ENCODE data around the gene PHF1. TPM values are rescaled to one million over a fixed set of nuclear protein-coding genes. Genes with fewer than 3 reads are reported as not detected.

The PHF1 gene
- total and polyA plus RNA-seq, 2 of the 13 experiments (the other 11 are each of a cell fraction or from before 2014, with no cell fraction given): 25.4 to 61.9 TPM

DNA sequence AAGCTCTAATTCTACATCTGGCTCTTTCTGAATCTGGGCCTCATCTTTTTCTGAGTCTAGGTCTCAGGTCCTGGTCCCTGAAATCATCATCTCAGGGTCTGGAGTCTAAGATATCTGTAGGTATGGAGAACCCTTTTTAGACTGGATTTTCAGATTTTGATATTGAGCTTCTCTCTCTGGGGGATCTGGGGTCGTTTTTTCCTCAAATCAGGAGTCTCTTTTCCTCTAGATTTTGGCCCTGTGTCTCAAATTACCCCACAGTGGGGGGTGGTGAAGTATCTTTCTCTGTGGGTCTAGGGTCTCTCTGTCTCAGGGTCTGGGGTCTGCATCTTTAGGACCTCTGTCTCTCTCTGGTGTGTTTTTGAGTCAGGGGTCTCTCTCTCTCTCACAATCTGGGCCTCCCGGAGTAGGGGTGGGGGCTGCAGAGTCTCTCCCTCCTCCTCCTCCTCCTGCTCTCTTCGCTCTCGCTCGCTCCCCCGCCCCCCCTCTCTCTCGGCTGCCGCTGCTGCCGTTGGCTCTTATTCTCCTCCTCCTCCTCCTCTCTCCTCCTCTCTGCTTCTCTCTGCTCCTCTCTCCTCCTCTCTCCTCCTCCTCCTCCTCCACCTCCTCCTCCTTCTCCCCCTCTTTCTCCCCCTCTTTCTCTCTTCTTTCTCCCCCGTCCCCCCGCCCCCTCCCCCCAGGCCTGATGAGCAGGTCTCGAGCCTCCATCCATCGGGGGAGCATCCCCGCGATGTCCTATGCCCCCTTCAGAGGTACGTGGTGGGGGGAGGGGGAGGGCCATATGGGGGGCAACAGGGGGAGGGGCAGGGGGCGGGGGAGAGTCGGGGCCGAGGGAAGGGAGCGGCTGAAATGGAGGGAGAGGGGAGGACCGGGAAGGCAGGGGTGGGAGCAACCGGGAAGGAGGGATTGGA lies 9.0 kb downstream of the PHF1 start, which contains the start of gene SYNGAP1:
TSS of gene SYNGAP1 (plus strand) at position 486 of the 911 bp plus-strand sequence. CDS start at position 686, 200 bp downstream.
- WGBS (ENCODE audit: low lambda C conversion rate): 27% methylated on average over 22 of the region's 22 CpGs
- H3K27me3 ChIP-seq (ENCODE audit: control insufficient read depth in 1 of 2, insufficient read depth in 2 of 2, low read length in 2 of 2): peaks cover 2 to 35% of the 10 kb centered on the region in 2 experiments; a peak in 3 of 5 replicates
- no peak within 1 kb of the TSS for H3K27ac ChIP-seq (ENCODE audit: extremely low read length, insufficient read depth, low read length)
- no peaks in the 10 kb centered on the region for H4K20me1 ChIP-seq (ENCODE audit: insufficient read depth, low read length)
- intact Hi-C loops (cut with micrococcal nuclease; ENCODE audit: unreplicated experiment): no loop called here
- no peak for FAIRE-seq
- ATAC-seq: no peak
- TF ChIP-seq NR2C2 (CRISPR knock-in tag; IDR thresholded peaks at IDR 0.05; ENCODE audit: borderline replicate concordance) (no peak), TMF1 (CRISPR knock-in tag; IDR thresholded peaks at IDR 0.05; ENCODE audit: low read depth) (no peak), TSC22D2 (CRISPR knock-in tag; IDR thresholded peaks at IDR 0.05; ENCODE audit: borderline replicate concordance) (no peak), ZSCAN25 (CRISPR knock-in tag; IDR thresholded peaks at IDR 0.05) (peak; percentile 60; the same call in 1 of the 2 replicates), HCFC1 (IDR thresholded peaks at IDR 0.05; ENCODE audit: low read depth, low read length) (no peak), FLYWCH1 (CRISPR knock-in tag; IDR thresholded peaks at IDR 0.05) (no peak), ARHGAP35 (CRISPR knock-in tag; IDR thresholded peaks at IDR 0.05; ENCODE audit: borderline replicate concordance) (no peak)
- TF ChIP-seq, protein P1, sequence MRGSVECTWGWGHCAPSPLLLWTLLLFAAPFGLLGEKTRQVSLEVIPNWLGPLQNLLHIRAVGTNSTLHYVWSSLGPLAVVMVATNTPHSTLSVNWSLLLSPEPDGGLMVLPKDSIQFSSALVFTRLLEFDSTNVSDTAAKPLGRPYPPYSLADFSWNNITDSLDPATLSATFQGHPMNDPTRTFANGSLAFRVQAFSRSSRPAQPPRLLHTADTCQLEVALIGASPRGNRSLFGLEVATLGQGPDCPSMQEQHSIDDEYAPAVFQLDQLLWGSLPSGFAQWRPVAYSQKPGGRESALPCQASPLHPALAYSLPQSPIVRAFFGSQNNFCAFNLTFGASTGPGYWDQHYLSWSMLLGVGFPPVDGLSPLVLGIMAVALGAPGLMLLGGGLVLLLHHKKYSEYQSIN (CRISPR knock-in tag; IDR thresholded peaks at IDR 0.05; ENCODE audit: borderline replicate concordance): no peak
- TF ChIP-seq, protein P2, sequence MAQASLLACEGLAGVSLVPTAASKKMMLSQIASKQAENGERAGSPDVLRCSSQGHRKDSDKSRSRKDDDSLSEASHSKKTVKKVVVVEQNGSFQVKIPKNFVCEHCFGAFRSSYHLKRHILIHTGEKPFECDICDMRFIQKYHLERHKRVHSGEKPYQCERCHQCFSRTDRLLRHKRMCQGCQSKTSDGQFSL (CRISPR knock-in tag; IDR thresholded peaks at IDR 0.05): 0 out of 2 replicates have a peak, but pooled peaks have one; percentile 7
- DNase-seq (ENCODE audit: low spot score): no peak
- no TSS peak for BruUV-seq (replicated peaks)
- no peaks in the 10 kb centered on the region for H3K9me3 ChIP-seq (ENCODE audit: low read length)
- ChIA-PET CTCF (ENCODE audit: low intra/inter-chr PET ratio, low total read pairs) (no interaction called here), POLR2A (interaction anchor here (0.6 to 2.7 kb wide), 4 partner anchors 10 to 107 kb away, joined by 3 to 23 read pairs (median 6); no protein-coding TSS in a partner anchor)
- in situ Hi-C loops (cut with HindIII; ENCODE audit: extremely low pct_ligation_motif_present, low pct_unique_long_range_greater_than_20kb): loop anchor here (10.0 to 25.0 kb wide), 2 partner anchors 133 to 215 kb away; partner anchors contain the start of genes B3GALT4, HSD17B8, PFDN6 and RGL2
- H3K4me2 ChIP-seq (ENCODE audit: low read depth, low read length): peak within 1 kb of the TSS; percentile 97
- peak within 1 kb of the TSS; percentile 33 for H2AFZ ChIP-seq (ENCODE audit: low read length)
- H3K36me3 ChIP-seq (replicated peaks in 1 of 2; ENCODE audit: control insufficient read depth in 1 of 2, insufficient read depth in 2 of 2, low read length in 2 of 2): peaks cover 7 to 10% of the 10 kb centered on the region in 2 experiments
- H3K4me3 ChIP-seq (replicated peaks in 1 of 3; ENCODE audit: insufficient read depth in 1 of 3, low read depth in 2 of 3, low read length in 3 of 3): peak within 1 kb of the TSS in 1 of 3 experiments; percentile 96; a peak in 1 of 6 replicates
- peaks cover 21% of the 10 kb centered on the region for H3K79me2 ChIP-seq (ENCODE audit: insufficient read depth, low read length)
- H3K9ac ChIP-seq (ENCODE audit: insufficient read depth, low read depth, low read length): peak within 1 kb of the TSS; percentile 74; the same call in 1 of the 2 replicates
- H3K4me1 ChIP-seq (ENCODE audit: insufficient read depth, low read length): peaks cover 49% of the 10 kb centered on the region
